ENCODE data around the gene HNRNPK.

Gene HNRNPK

DNA sequence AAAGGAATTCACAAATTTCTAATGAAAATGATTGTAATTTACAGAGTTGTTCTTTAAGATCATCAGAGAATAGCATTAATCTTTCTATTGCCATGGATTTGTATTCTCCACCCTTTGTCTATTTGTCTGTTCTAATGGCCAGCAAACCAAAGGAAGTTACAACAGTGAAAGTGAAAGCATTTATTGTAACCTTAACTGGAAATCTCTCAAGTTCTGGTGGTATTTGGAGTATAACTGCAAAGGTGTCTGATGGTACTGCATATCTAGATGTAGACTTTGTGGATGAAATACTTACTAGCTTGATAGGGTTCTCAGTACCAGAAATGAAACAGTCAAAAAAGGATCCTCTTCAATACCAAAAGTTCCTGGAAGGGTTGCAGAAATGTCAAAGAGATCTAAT, 22.3 kb upstream of the HNRNPK start (continued):
- TF ChIP-seq TCF4 (CRISPR knock-in tag; IDR thresholded peaks at IDR 0.05; ENCODE audit: borderline replicate concordance) (no peak), ISL1 (CRISPR knock-in tag; IDR thresholded peaks at IDR 0.05) (no peak)

DNA sequence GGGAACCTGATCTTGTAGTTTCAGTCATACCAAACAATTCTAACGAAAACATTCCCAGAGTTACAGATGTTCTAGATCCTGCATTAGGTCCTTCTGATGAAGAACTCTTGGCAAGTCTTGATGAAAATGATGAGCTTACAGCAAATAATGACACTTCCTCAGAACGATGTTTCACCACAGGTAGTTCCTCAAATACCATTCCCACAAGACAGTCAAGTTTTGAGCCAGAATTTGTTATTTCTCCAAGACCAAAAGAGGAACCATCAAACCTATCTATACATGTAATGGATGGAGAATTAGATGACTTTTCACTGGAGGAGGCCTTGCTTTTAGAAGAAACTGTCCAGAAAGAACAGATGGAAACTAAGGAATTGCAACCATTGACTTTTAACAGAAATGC, 21.6 kb upstream of the HNRNPK start:
- no peak for ATAC-seq
- TF ChIP-seq CSDC2 (CRISPR knock-in tag; IDR thresholded peaks at IDR 0.05) = no peak
- no peak for TF ChIP-seq PPARA (CRISPR knock-in tag; IDR thresholded peaks at IDR 0.05; ENCODE audit: borderline replicate concordance)
- TF ChIP-seq ZNF8 (CRISPR knock-in tag; IDR thresholded peaks at IDR 0.05) = no peak
- TF ChIP-seq ESRRG (CRISPR knock-in tag; IDR thresholded peaks at IDR 0.05) = no peak
- no peak for TF ChIP-seq ZFP3 (CRISPR knock-in tag; IDR thresholded peaks at IDR 0.05)
- TF ChIP-seq, protein P1, sequence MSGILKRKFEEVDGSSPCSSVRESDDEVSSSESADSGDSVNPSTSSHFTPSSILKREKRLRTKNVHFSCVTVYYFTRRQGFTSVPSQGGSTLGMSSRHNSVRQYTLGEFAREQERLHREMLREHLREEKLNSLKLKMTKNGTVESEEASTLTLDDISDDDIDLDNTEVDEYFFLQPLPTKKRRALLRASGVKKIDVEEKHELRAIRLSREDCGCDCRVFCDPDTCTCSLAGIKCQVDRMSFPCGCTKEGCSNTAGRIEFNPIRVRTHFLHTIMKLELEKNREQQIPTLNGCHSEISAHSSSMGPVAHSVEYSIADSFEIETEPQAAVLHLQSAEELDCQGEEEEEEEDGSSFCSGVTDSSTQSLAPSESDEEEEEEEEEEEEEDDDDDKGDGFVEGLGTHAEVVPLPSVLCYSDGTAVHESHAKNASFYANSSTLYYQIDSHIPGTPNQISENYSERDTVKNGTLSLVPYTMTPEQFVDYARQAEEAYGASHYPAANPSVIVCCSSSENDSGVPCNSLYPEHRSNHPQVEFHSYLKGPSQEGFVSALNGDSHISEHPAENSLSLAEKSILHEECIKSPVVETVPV (CRISPR knock-in tag; IDR thresholded peaks at IDR 0.05) = no peak
- TF ChIP-seq, protein P2, sequence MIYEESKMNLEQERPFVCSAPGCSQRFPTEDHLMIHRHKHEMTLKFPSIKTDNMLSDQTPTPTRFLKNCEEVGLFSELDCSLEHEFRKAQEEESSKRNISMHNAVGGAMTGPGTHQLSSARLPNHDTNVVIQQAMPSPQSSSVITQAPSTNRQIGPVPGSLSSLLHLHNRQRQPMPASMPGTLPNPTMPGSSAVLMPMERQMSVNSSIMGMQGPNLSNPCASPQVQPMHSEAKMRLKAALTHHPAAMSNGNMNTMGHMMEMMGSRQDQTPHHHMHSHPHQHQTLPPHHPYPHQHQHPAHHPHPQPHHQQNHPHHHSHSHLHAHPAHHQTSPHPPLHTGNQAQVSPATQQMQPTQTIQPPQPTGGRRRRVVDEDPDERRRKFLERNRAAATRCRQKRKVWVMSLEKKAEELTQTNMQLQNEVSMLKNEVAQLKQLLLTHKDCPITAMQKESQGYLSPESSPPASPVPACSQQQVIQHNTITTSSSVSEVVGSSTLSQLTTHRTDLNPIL (CRISPR knock-in tag; IDR thresholded peaks at IDR 0.05; ENCODE audit: low read depth) = no peak
- TF ChIP-seq ZNF70 (CRISPR knock-in tag; IDR thresholded peaks at IDR 0.05) = no peak
- no peak for TF ChIP-seq ZC3H10 (CRISPR knock-in tag; IDR thresholded peaks at IDR 0.05)

- no peak for TF ChIP-seq TCF4 (CRISPR knock-in tag; IDR thresholded peaks at IDR 0.05; ENCODE audit: borderline replicate concordance)
- no peak for ATAC-seq
Measured at GRCh38 chr9:84000186-84000585, 20.2 kb upstream of the HNRNPK start.

- TF ChIP-seq SNAI2 (CRISPR knock-in tag; IDR thresholded peaks at IDR 0.05) (no peak), GLIS3 (CRISPR knock-in tag; IDR thresholded peaks at IDR 0.05) (no peak), ESRRG (CRISPR knock-in tag; IDR thresholded peaks at IDR 0.05) (no peak), TOX (CRISPR knock-in tag; IDR thresholded peaks at IDR 0.05; ENCODE audit: borderline replicate concordance) (no peak), ZFP3 (CRISPR knock-in tag; IDR thresholded peaks at IDR 0.05) (no peak), ARNTL (CRISPR knock-in tag; IDR thresholded peaks at IDR 0.05; ENCODE audit: borderline replicate concordance, low read depth) (no peak), TSHZ2 (CRISPR knock-in tag; IDR thresholded peaks at IDR 0.05) (no peak), ZNF565 (CRISPR knock-in tag; conservative IDR thresholded peaks at IDR 0.05; ENCODE audit: low read depth) (no peak), ZNF8 (CRISPR knock-in tag; IDR thresholded peaks at IDR 0.05) (no peak), ISL1 (CRISPR knock-in tag; IDR thresholded peaks at IDR 0.05) (no peak), CSDC2 (CRISPR knock-in tag; IDR thresholded peaks at IDR 0.05) (no peak), TCF4 (CRISPR knock-in tag; IDR thresholded peaks at IDR 0.05; ENCODE audit: borderline replicate concordance) (no peak), OSR1 (CRISPR knock-in tag; IDR thresholded peaks at IDR 0.05) (no peak), ZFP30 (CRISPR knock-in tag; IDR thresholded peaks at IDR 0.05) (no peak)
- TF ChIP-seq, protein P2 (CRISPR knock-in tag; IDR thresholded peaks at IDR 0.05; ENCODE audit: low read depth) = no peak
- TF ChIP-seq, protein P3, sequence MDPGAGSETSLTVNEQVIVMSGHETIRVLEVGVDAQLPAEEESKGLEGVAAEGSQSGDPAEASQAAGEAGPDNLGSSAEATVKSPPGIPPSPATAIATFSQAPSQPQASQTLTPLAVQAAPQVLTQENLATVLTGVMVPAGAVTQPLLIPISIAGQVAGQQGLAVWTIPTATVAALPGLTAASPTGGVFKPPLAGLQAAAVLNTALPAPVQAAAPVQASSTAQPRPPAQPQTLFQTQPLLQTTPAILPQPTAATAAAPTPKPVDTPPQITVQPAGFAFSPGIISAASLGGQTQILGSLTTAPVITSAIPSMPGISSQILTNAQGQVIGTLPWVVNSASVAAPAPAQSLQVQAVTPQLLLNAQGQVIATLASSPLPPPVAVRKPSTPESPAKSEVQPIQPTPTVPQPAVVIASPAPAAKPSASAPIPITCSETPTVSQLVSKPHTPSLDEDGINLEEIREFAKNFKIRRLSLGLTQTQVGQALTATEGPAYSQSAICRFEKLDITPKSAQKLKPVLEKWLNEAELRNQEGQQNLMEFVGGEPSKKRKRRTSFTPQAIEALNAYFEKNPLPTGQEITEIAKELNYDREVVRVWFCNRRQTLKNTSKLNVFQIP (CRISPR knock-in tag; IDR thresholded peaks at IDR 0.05; ENCODE audit: borderline replicate concordance, low read depth) = no peak
- ATAC-seq = no peak
Measured at GRCh38 chr9:83999141-83999918, 19.3 kb upstream of the HNRNPK start.

All from SK-N-SH treated with all-trans-retinoic acid at 6 μM for 48 hours (cell line).